H1 (cell line): ENCODE data around the gene LRP8. TPM values are rescaled to one million over a fixed set of nuclear protein-coding genes. Genes with fewer than 3 reads are reported as not detected.

Experiments
- CTCF ChIA-PET: fragments of 300-600 bp; sonication (Branson Sonifier 250); formaldehyde crosslinking; loops from one replicate; lab custom pipeline; 2021; ENCODE audit not compliant: partially characterized antibody; lab: Charles Lee
- POLR2A ChIA-PET: fragments of 300-600 bp; sonication (Branson Sonifier 250); formaldehyde crosslinking; loops from one replicate; lab custom pipeline; 2021; ENCODE audit warnings: inconsistent platforms; ENCODE audit not compliant: partially characterized antibody; lab: Charles Lee
- DNase-seq, 2 experiments: peaks; one replicate each; pipeline versions ENCODE4 v3.0.0 to v3.0.0-alpha.2; 2010 to 2022; ENCODE audit warnings: low spot score in 2 of 2, low read depth in 1 of 2, mixed read lengths in 1 of 2
- FAIRE-seq: peaks from 2 replicates; lab custom pipeline; 2011; peaks lifted over from hg19 to GRCh38; lab: Jason Lieb, UNC
- H2AFZ ChIP-seq: 2 replicates; pipeline ENCODE4 v1.8.1; 2012; ENCODE audit warnings: low read length, inconsistent platforms
- H2AK5ac ChIP-seq: 2 replicates; pipeline ENCODE4 v1.6.1; 2013; ENCODE audit warnings: low read depth, low read length
- H2BK120ac ChIP-seq: replicated peaks from 2 replicates; pipeline ENCODE3; 2013; ENCODE audit warnings: low read depth, low read length, inconsistent platforms
- H2BK12ac ChIP-seq: 2 replicates; pipeline ENCODE4 v1.6.1; 2013; ENCODE audit warnings: low read depth, low read length
- H2BK15ac ChIP-seq: 2 replicates; pipeline ENCODE4 v1.6.1; 2013; ENCODE audit warnings: low read length
- H2BK20ac ChIP-seq: 2 replicates; pipeline ENCODE4 v1.6.1; 2013; ENCODE audit warnings: low read length
- H2BK5ac ChIP-seq: 2 replicates; pipeline ENCODE4 v1.6.1; 2013; ENCODE audit warnings: low read depth, low read length
- H3K14ac ChIP-seq: 2 replicates; pipeline ENCODE4 v1.6.1; 2013; ENCODE audit warnings: inconsistent platforms; ENCODE audit not compliant: insufficient read length
- H3K18ac ChIP-seq: 2 replicates; pipeline ENCODE4 v1.6.1; 2013; ENCODE audit warnings: low read length; ENCODE audit errors: extremely low read depth
- H3K23ac ChIP-seq: 2 replicates; pipeline ENCODE4 v1.6.1; 2013; ENCODE audit warnings: inconsistent platforms; ENCODE audit not compliant: insufficient read length
- H3K23me2 ChIP-seq: 2 replicates; pipeline ENCODE4 v1.6.1; 2013; ENCODE audit warnings: low read depth, low read length
- H3K27ac ChIP-seq: 2 replicates; pipeline ENCODE4 v1.6.1; 2011; ENCODE audit warnings: low read depth, low read length, inconsistent platforms
- H3K27me3 ChIP-seq, 4 experiments: replicated peaks in 1 of 4; 1 replicate in 1 of 4; 2 replicates in 3 of 4; pipeline versions ENCODE4 v1.6.1 to v1.8.1; 2011 to 2013; ENCODE audit warnings: low read length in 3 of 4, mild to moderate bottlenecking in 3 of 4, inconsistent platforms in 2 of 4, mixed read lengths in 2 of 4, moderate library complexity in 1 of 4; ENCODE audit not compliant: control insufficient read depth in 3 of 4, insufficient read depth in 3 of 4; ENCODE audit errors: extremely low read depth in 1 of 4
- H3K36me3 ChIP-seq, 4 experiments: 2 replicates each; pipeline versions ENCODE4 v1.6.1 to v1.8.1; 2011 to 2013; ENCODE audit warnings: mild to moderate bottlenecking in 4 of 4, low read length in 3 of 4, moderate library complexity in 2 of 4, control low read depth in 1 of 4, inconsistent platforms in 1 of 4; ENCODE audit not compliant: insufficient read depth in 4 of 4, control insufficient read depth in 2 of 4
- H3K4ac ChIP-seq: replicated peaks from 2 replicates; pipeline ENCODE3; 2013; ENCODE audit warnings: low read length, low read depth, mixed read lengths, inconsistent platforms; ENCODE audit not compliant: insufficient read length
- H3K4me1 ChIP-seq, 4 experiments: replicated peaks in 1 of 4; 1 replicate in 1 of 4; 2 replicates in 3 of 4; pipeline versions ENCODE4 v1.6.1 to v1.8.1; 2011 to 2013; ENCODE audit warnings: low read length in 3 of 4, inconsistent platforms in 2 of 4, mixed read lengths in 1 of 4; ENCODE audit not compliant: insufficient read depth in 4 of 4, control insufficient read depth in 3 of 4
- H3K4me2 ChIP-seq, 2 experiments: 2 replicates each; pipeline versions ENCODE4 v1.6.1 to v1.8.1; 2011 to 2013; ENCODE audit warnings: low read depth in 2 of 2, low read length in 2 of 2, control low read depth in 1 of 2, inconsistent platforms in 1 of 2, mild to moderate bottlenecking in 1 of 2; ENCODE audit not compliant: insufficient read depth in 1 of 2
- H3K4me3 ChIP-seq, 4 experiments: fragments of 200-600, 300-600 bp in 1 of 4; sonication (generic), shearing (Covaris generic), sonication (Bioruptor Twin) in 1 of 4; 2 replicates each; pipeline versions ENCODE4 v1.5.1 to v1.8.1; 2011 to 2016; ENCODE audit warnings: low read length in 4 of 4, low read depth in 3 of 4, control low read depth in 2 of 4, inconsistent platforms in 2 of 4, mild to moderate bottlenecking in 2 of 4, mixed read lengths in 1 of 4, moderate library complexity in 1 of 4; ENCODE audit not compliant: insufficient read depth in 2 of 4; ENCODE audit errors: extremely low read depth in 1 of 4
- H3K56ac ChIP-seq: replicated peaks from 2 replicates; pipeline ENCODE3; 2013; ENCODE audit warnings: low read depth, mild to moderate bottlenecking, mixed read lengths, low read length, inconsistent platforms; ENCODE audit not compliant: insufficient read length
- H3K79me1 ChIP-seq: 2 replicates; pipeline ENCODE4 v1.6.1; 2013; ENCODE audit warnings: low read depth, low read length, control low read depth
- H3K79me2 ChIP-seq, 2 experiments: 2 replicates each; pipeline versions ENCODE4 v1.6.1 to v1.8.1; 2012 to 2013; ENCODE audit warnings: low read length in 2 of 2, mild to moderate bottlenecking in 2 of 2, inconsistent platforms in 1 of 2; ENCODE audit not compliant: insufficient read depth in 2 of 2, control insufficient read depth in 1 of 2
- H3K9ac ChIP-seq, 4 experiments: replicated peaks in 1 of 4; 1 replicate in 1 of 4; 2 replicates in 3 of 4; pipeline versions ENCODE4 v1.6.1 to v1.8.1; 2011 to 2013; ENCODE audit warnings: low read depth in 3 of 4, low read length in 3 of 4, control low read depth in 2 of 4, mild to moderate bottlenecking in 2 of 4, moderate library complexity in 2 of 4, inconsistent platforms in 1 of 4; ENCODE audit errors: extremely low read depth in 1 of 4
- H3K9me3 ChIP-seq, 2 experiments: 2 replicates each; pipeline versions ENCODE4 v1.6.1 to v1.8.1; 2012 to 2013; ENCODE audit warnings: mild to moderate bottlenecking in 2 of 2, moderate library complexity in 2 of 2, control low read depth in 1 of 2, inconsistent platforms in 1 of 2, low read depth in 1 of 2, low read length in 1 of 2, mixed read lengths in 1 of 2; ENCODE audit not compliant: insufficient read depth in 2 of 2
- H4K20me1 ChIP-seq, 2 experiments: replicated peaks in 1 of 2; 2 replicates each; pipeline versions ENCODE3 to v1.8.1; 2011 to 2013; ENCODE audit warnings: inconsistent platforms in 2 of 2, low read length in 2 of 2, mild to moderate bottlenecking in 1 of 2; ENCODE audit not compliant: insufficient read depth in 2 of 2, control insufficient read depth in 1 of 2
- H4K5ac ChIP-seq: 2 replicates; pipeline ENCODE4 v1.6.1; 2013; ENCODE audit warnings: low read length, low read depth, mixed read lengths, inconsistent platforms; ENCODE audit not compliant: insufficient read length
- H4K8ac ChIP-seq: 2 replicates; pipeline ENCODE4 v1.8.0; 2013; ENCODE audit warnings: mild to moderate bottlenecking, moderate library complexity, low read length, inconsistent platforms; ENCODE audit not compliant: insufficient read depth; ENCODE audit errors: extremely low read depth
- H4K91ac ChIP-seq: replicated peaks from 2 replicates; pipeline ENCODE3; 2013; ENCODE audit warnings: low read length, mixed read lengths, inconsistent platforms; ENCODE audit not compliant: insufficient read length
- SRF ChIP-seq: IDR thresholded peaks from 2 replicates; pipeline ENCODE4 v1.6.1; 2011; ENCODE audit warnings: mild to moderate bottlenecking, low read depth, low read length, moderate library complexity
- WGBS, 2 experiments: shearing (Covaris generic) in 1 of 2; methylation state at CpG; one replicate each; pipeline versions ENCODE4 v1.1.6 to v1.1.7; 2013 to 2015; ENCODE audit warnings: low lambda C conversion rate in 2 of 2, mixed read lengths in 2 of 2, inconsistent platforms in 1 of 2, low coverage in 1 of 2, missing lambda C conversion rate in 1 of 2; ENCODE audit not compliant: insufficient replicate concordance in 2 of 2, insufficient coverage in 1 of 2, insufficient read length in 1 of 2; ENCODE audit errors: extremely low coverage in 1 of 2, missing lambda C conversion rate in 1 of 2; 5-methylcytosine and 5-hydroxymethylcytosine counted together
- polyA plus RNA-seq, 7 experiments: library from polyadenylated mRNA; depleted of rRNA in 3 of 7; stranded (reverse) in 5 of 7; unstranded in 2 of 7; fragments of >200 nt in 5 of 7; fragments of 200-250 nt in 2 of 7; gene quantifications; 1 replicate in 5 of 7; 2 replicates in 1 of 7; 4 replicates in 1 of 7; pipeline versions ENCODE4 v1.2.1 to v1.2.3, GENCODE V29; 2011 to 2013; ENCODE audit warnings: missing spikeins in 2 of 7, mixed read lengths in 2 of 7
- total RNA-seq: library from RNA; stranded (reverse); fragmentation: NEBNext Ultra II Directional; extraction: Animal tissue kit (Norgen Biotek cat#: 25700); gene quantifications from 2 replicates; pipeline ENCODE4 v1.2.1, GENCODE V29; 2021

LRP8 gene
- total and polyA plus RNA-seq, 2 of the 8 experiments (the other 6 are each of a cell fraction or from before 2014, with no cell fraction given): 63.2 to 66.4 TPM

DNA sequence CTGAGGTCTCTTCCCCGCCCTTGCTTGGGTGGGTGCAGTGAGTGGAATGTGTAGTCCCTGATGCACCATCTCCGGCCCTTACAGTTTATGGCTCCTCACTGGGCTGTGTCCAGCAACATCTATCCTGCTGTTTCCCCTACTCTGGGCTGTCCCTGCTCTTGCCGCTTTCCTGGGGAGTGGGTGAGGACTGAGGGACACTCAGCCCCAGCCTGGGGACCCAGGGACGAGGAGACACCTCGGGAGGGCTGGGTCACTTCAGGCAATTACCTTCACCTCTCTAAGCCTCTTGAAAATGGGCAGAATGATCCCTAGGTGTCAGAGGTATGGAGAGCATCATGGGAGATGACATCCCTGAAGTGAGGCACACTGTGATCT is 13.6 kb upstream of the LRP8 start:
- H3K79me1 ChIP-seq: no peaks in the 10 kb centered on the region
- no peaks in the 10 kb centered on the region for H4K20me1 ChIP-seq
- H3K27me3 ChIP-seq: peaks cover 0 to 5% (median under 1%) of the 10 kb centered on the region in 4 experiments; a peak in 3 of 7 replicates
- DNase-seq (peak in 1 of 2 experiments; percentile 33), FAIRE-seq (no peak)
- H4K91ac ChIP-seq: no peak overlapping the region
- no peak overlapping the region for H3K56ac ChIP-seq
- H2AFZ ChIP-seq: no peak overlapping the region
- no peak overlapping the region for H2BK20ac ChIP-seq
- no peak overlapping the region for H3K4me2 ChIP-seq
- H2BK12ac ChIP-seq: no peak overlapping the region
- H3K14ac ChIP-seq: no peak overlapping the region
- H3K36me3 ChIP-seq: no peaks in the 10 kb centered on the region
- no peak overlapping the region for H3K18ac ChIP-seq
- H3K79me2 ChIP-seq: no peaks in the 10 kb centered on the region
- WGBS, 2 experiments: 89% methylated on average over 5 of the region's 5 CpGs; no CpG with 5 or more reads in 1 of the 2 experiments
- no peak overlapping the region for H3K4ac ChIP-seq
- no peak overlapping the region for H2BK5ac ChIP-seq
- no peaks in the 10 kb centered on the region; the same call in 1 of the 2 replicates for H3K23me2 ChIP-seq
- H3K9me3 ChIP-seq: no peaks in the 10 kb centered on the region
- no peak overlapping the region for H3K27ac ChIP-seq
- H4K8ac ChIP-seq: no peak overlapping the region
- no peak overlapping the region for H3K23ac ChIP-seq
- H4K5ac ChIP-seq: no peak overlapping the region
- no peak overlapping the region for H3K4me3 ChIP-seq
- TF ChIP-seq SRF: no peak
- H3K9ac ChIP-seq: no peak overlapping the region
- no peak overlapping the region for H2AK5ac ChIP-seq
- no peaks in the 10 kb centered on the region; a peak in 1 of 7 replicates for H3K4me1 ChIP-seq
- CTCF ChIA-PET: interaction anchor here (0.9 kb wide), 1 partner anchor 15 kb away, joined by 3 read pairs; no protein-coding TSS in a partner anchor
- no peak overlapping the region for H2BK120ac ChIP-seq
- no peak overlapping the region for H2BK15ac ChIP-seq
- POLR2A ChIA-PET: interaction anchor here (1.5 to 1.7 kb wide), 2 partner anchors 16 to 17 kb away, joined by 4 to 5 read pairs; no protein-coding TSS in a partner anchor
